OCI-LY3 (cell line): ENCODE measurements around the gene SYNGR4.

Experiments used
- H2AFZ ChIP-seq: fragments of 200-600, 300-600 bp; shearing (Covaris generic); 2 replicates; pipeline ENCODE4 v1.6.0; 2014; ENCODE audit warnings: antibody characterized with exemption, low read depth, low read length
- H3K27ac ChIP-seq: fragments of 200-600, 300-600 bp; sonication (generic); 2 replicates; pipeline ENCODE4 v1.5.1; 2014; ENCODE audit warnings: mild to moderate bottlenecking, low read length, moderate library complexity, mixed read lengths
- H3K27me3 ChIP-seq: fragments of 200-600, 300-600 bp; sonication (generic); 2 replicates; pipeline ENCODE4 v1.6.1; 2014; ENCODE audit warnings: low read depth, low read length, mixed read lengths
- H3K36me3 ChIP-seq: fragments of 200-600, 300-600 bp; sonication (generic); replicated peaks from 2 replicates; pipeline ENCODE3; 2014; ENCODE audit warnings: low read depth, low read length, mixed read lengths
- H3K4me1 ChIP-seq: fragments of 300-600, 200-600 bp; sonication (generic); 2 replicates; pipeline ENCODE4 v1.6.1; 2014; ENCODE audit warnings: low read length, mixed read lengths
- H3K4me2 ChIP-seq: fragments of 200-600, 300-600 bp; sonication (generic); 2 replicates; pipeline ENCODE4 v1.6.1; 2014; ENCODE audit warnings: low read length, mixed read lengths
- H3K4me3 ChIP-seq: fragments of 300-600, 200-600 bp; sonication (generic); 2 replicates; pipeline ENCODE4 v1.5.1; 2014; ENCODE audit warnings: antibody characterized with exemption, mild to moderate bottlenecking, low read length, moderate library complexity
- H3K79me2 ChIP-seq: fragments of 300-600, 200-600 bp; shearing (Covaris generic); 2 replicates; pipeline ENCODE4 v1.6.1; 2014; ENCODE audit warnings: mild to moderate bottlenecking, low read length, mixed read lengths
- H3K9ac ChIP-seq: fragments of 300-600, 200-600 bp; shearing (Covaris generic); 2 replicates; pipeline ENCODE4 v1.6.0; 2014; ENCODE audit warnings: mild to moderate bottlenecking, low read length, moderate library complexity
- H3K9me3 ChIP-seq: fragments of 200-600, 300-600 bp; shearing (Covaris generic); 2 replicates; pipeline ENCODE4 v1.6.1; 2014; ENCODE audit warnings: low read length, mixed read lengths; ENCODE audit not compliant: insufficient read depth
- H4K20me1 ChIP-seq: fragments of 200-600, 300-600 bp; sonication (generic); 2 replicates; pipeline ENCODE4 v1.6.1; 2016; ENCODE audit warnings: low read length, mixed read lengths; ENCODE audit not compliant: insufficient read depth
- CTCF ChIP-seq: fragments of 200-600, 300-600 bp; sonication (generic); IDR thresholded peaks from 2 replicates; pipeline ENCODE4 v1.5.1; 2014; ENCODE audit warnings: antibody characterized with exemption, low read length, low read depth
- EZH2phosphoT487 ChIP-seq: fragments of 200-600 bp; shearing (Covaris generic); IDR thresholded peaks from 2 replicates; pipeline ENCODE4 v1.6.1; 2018; ENCODE audit warnings: antibody characterized with exemption, mixed run types, low read depth

SYNGR4 gene

GRCh38 chr19:48338802-48339503, 25.2 kb upstream of the SYNGR4 start:
- TF ChIP-seq EZH2phosphoT487 (no peak), CTCF (no peak)
- H3K4me2 ChIP-seq = no peak overlapping the region
- peaks cover 5% of the 10 kb centered on the region; the same call in 1 of the 2 replicates for H3K4me1 ChIP-seq
- no peak overlapping the region for H3K4me3 ChIP-seq
- no peaks in the 10 kb centered on the region for H3K27me3 ChIP-seq
- no peaks in the 10 kb centered on the region for H4K20me1 ChIP-seq
- H3K79me2 ChIP-seq = no peaks in the 10 kb centered on the region
- H3K36me3 ChIP-seq = peaks cover 2% of the 10 kb centered on the region
- H3K27ac ChIP-seq = no peak overlapping the region
- no peak overlapping the region for H2AFZ ChIP-seq
- no peaks in the 10 kb centered on the region for H3K9me3 ChIP-seq
- H3K9ac ChIP-seq = no peak overlapping the region

- no peaks in the 10 kb centered on the region for H3K9me3 ChIP-seq
- no peak overlapping the region for H3K4me3 ChIP-seq
- no peak overlapping the region for H3K4me2 ChIP-seq
- no peaks in the 10 kb centered on the region for H3K36me3 ChIP-seq
- H3K9ac ChIP-seq = no peak overlapping the region
- H3K27me3 ChIP-seq = no peaks in the 10 kb centered on the region
- H3K79me2 ChIP-seq = no peaks in the 10 kb centered on the region
- TF ChIP-seq CTCF = no peak
- no peak for TF ChIP-seq EZH2phosphoT487
- no peaks in the 10 kb centered on the region for H3K4me1 ChIP-seq
- H4K20me1 ChIP-seq = no peaks in the 10 kb centered on the region
- no peak overlapping the region for H3K27ac ChIP-seq
- no peak overlapping the region for H2AFZ ChIP-seq
Measured at GRCh38 chr19:48340995-48341394, 23.2 kb upstream of the SYNGR4 start.

- Histone ChIP-seq H3K27me3 (no peaks in the 10 kb centered on the region), H3K9me3 (no peaks in the 10 kb centered on the region), H3K36me3 (no peaks in the 10 kb centered on the region), H3K9ac (no peak overlapping the region), H3K4me3 (no peak overlapping the region), H2AFZ (no peak overlapping the region), H3K27ac (no peak overlapping the region), H3K79me2 (no peaks in the 10 kb centered on the region), H4K20me1 (no peaks in the 10 kb centered on the region), H3K4me2 (no peak overlapping the region), H3K4me1 (no peaks in the 10 kb centered on the region)
- TF ChIP-seq CTCF (no peak), EZH2phosphoT487 (no peak)
Measured at GRCh38 chr19:48341515-48342413, 22.4 kb upstream of the SYNGR4 start.

- H3K9ac ChIP-seq = no peak overlapping the region
- H3K27ac ChIP-seq = no peak overlapping the region
- no peaks in the 10 kb centered on the region for H3K9me3 ChIP-seq
- no peak overlapping the region for H3K4me2 ChIP-seq
- H4K20me1 ChIP-seq = no peaks in the 10 kb centered on the region
- no peaks in the 10 kb centered on the region for H3K27me3 ChIP-seq
- no peak overlapping the region for H2AFZ ChIP-seq
- TF ChIP-seq EZH2phosphoT487 (no peak), CTCF (no peak)
- H3K4me3 ChIP-seq = no peak overlapping the region
- no peaks in the 10 kb centered on the region for H3K79me2 ChIP-seq
- H3K36me3 ChIP-seq = no peaks in the 10 kb centered on the region
- H3K4me1 ChIP-seq = no peaks in the 10 kb centered on the region
Measured at GRCh38 chr19:48342414-48342738, 21.8 kb upstream of the SYNGR4 start.
